HCT116 (cell line): Measurements from ENCODE around the gene ZNF426. TPM values are rescaled to one million over a fixed set of nuclear protein-coding genes. Genes with fewer than 3 reads are reported as not detected.
A peak's percentile ranks its signal among the peaks of the same experiment; 100 is the strongest.

Source experiments
- ATAC-seq: fragments of 200-7000 bp; cut with Tn5 transposase; 2 replicates; pipeline ENCODE4 v1.9.1; 2020; ENCODE audit warnings: mild to moderate bottlenecking, moderate library complexity
- BruUV-seq: library from RNA; stranded (reverse); fragments of 400-500 nt; replicated peaks from 2 replicates; lab custom pipeline; 2021; lab: Mats Ljungman, UMichigan
- CTCF ChIA-PET: fragments of 300-600 bp; sonication (Branson Sonifier 250); formaldehyde crosslinking; loops from one replicate; lab custom pipeline; 2021; ENCODE audit warnings: antibody characterized with exemption; lab: Charles Lee
- POLR2A ChIA-PET: fragments of 300-600, 350-600 bp; sonication (Branson Sonifier 250); formaldehyde crosslinking; loops from one replicate; lab custom pipeline; 2021; ENCODE audit warnings: antibody characterized with exemption; lab: Charles Lee
- RAD21 ChIA-PET, 2 experiments: fragments of 300-600 bp; sonication (Branson Sonifier 250); formaldehyde crosslinking; loops; one replicate each; lab custom pipeline; 2023; ENCODE audit warnings: low total read pairs in 2 of 2; ENCODE audit not compliant: uncharacterized antibody in 2 of 2, unreplicated experiment in 2 of 2, low non-redundant PET in 1 of 2; lab: Charles Lee
- DNase-seq: peaks from one replicate; pipeline ENCODE4 v3.0.0-alpha.2; 2010; ENCODE audit warnings: low read depth, low spot score
- H2AFZ ChIP-seq: fragments of 200-600 bp; shearing (Covaris generic), sonication (generic); 2 replicates; pipeline ENCODE4 v1.6.1; 2017; ENCODE audit warnings: low read depth, mixed run types, mixed read lengths, antibody characterized with exemption, low read length; ENCODE audit not compliant: poor library complexity, severe bottlenecking
- H3K27ac ChIP-seq: 2 replicates; pipeline ENCODE4 v1.5.1; 2012; ENCODE audit warnings: low read depth, low read length
- H3K27me3 ChIP-seq: fragments of 200-600 bp; sonication (generic); 2 replicates; pipeline ENCODE4 v1.6.1; 2016; ENCODE audit warnings: mixed run types, low read length, mixed read lengths; ENCODE audit not compliant: insufficient read depth
- H3K36me3 ChIP-seq, 2 experiments: fragments of 200-500 bp in 1 of 2; fragments of 200-600 bp in 1 of 2; sonication (Bioruptor generic) in 1 of 2; sonication (generic) in 1 of 2; 2 replicates each; pipeline versions ENCODE4 v1.5.1 to v1.6.1; 2014 to 2016; ENCODE audit warnings: low read length in 2 of 2, inconsistent platforms in 1 of 2, mixed read lengths in 1 of 2, mixed run types in 1 of 2; ENCODE audit not compliant: insufficient read depth in 2 of 2, control insufficient read depth in 1 of 2
- H3K4me1 ChIP-seq, 2 experiments: fragments of 200-600 bp in 1 of 2; sonication (generic) in 1 of 2; 2 replicates each; pipeline versions ENCODE4 v1.5.1 to v1.6.1; 2012 to 2017; ENCODE audit warnings: low read length in 2 of 2, inconsistent platforms in 1 of 2, mild to moderate bottlenecking in 1 of 2, mixed read lengths in 1 of 2, mixed run types in 1 of 2, moderate library complexity in 1 of 2; ENCODE audit not compliant: insufficient read depth in 2 of 2, control insufficient read depth in 1 of 2
- H3K4me2 ChIP-seq: fragments of 200-600 bp; sonication (generic); 2 replicates; pipeline ENCODE4 v1.6.1; 2017; ENCODE audit warnings: mixed run types, low read length, mixed read lengths
- H3K4me3 ChIP-seq, 2 experiments: fragments of 200-600 bp in 1 of 2; sonication (generic) in 1 of 2; replicated peaks in 1 of 2; 2 replicates each; pipeline ENCODE4 v1.5.1; 2011 to 2016; ENCODE audit warnings: low read length in 2 of 2, control low read depth in 1 of 2, low read depth in 1 of 2, mild to moderate bottlenecking in 1 of 2, mixed read lengths in 1 of 2, mixed run types in 1 of 2
- H3K79me2 ChIP-seq: fragments of 200-600 bp; sonication (generic); 2 replicates; pipeline ENCODE4 v1.6.1; 2017; ENCODE audit warnings: mild to moderate bottlenecking, mixed run types, low read length, moderate library complexity, mixed read lengths; ENCODE audit not compliant: insufficient read depth
- H3K9ac ChIP-seq: fragments of 200-600 bp; sonication (generic); 2 replicates; pipeline ENCODE4 v1.6.1; 2016; ENCODE audit warnings: low read length, mixed read lengths
- H3K9me2 ChIP-seq: fragments of 200-600 bp; sonication (generic), shearing (Covaris generic); 2 replicates; pipeline ENCODE4 v1.6.1; 2017; ENCODE audit warnings: mixed run types, mild to moderate bottlenecking, moderate library complexity; ENCODE audit not compliant: insufficient read depth
- H3K9me3 ChIP-seq, 2 experiments: fragments of 200-500 bp in 1 of 2; fragments of 200-600 bp in 1 of 2; sonication (Bioruptor generic) in 1 of 2; sonication (generic) in 1 of 2; 2 replicates each; pipeline ENCODE4 v1.6.1; 2014 to 2017; ENCODE audit warnings: low read length in 2 of 2, mixed read lengths in 2 of 2, inconsistent platforms in 1 of 2, low read depth in 1 of 2, mild to moderate bottlenecking in 1 of 2, mixed run types in 1 of 2, moderate library complexity in 1 of 2; ENCODE audit not compliant: control insufficient read depth in 1 of 2, insufficient read depth in 1 of 2
- H4K20me1 ChIP-seq: fragments of 200-600 bp; sonication (generic), shearing (Covaris generic); 2 replicates; pipeline ENCODE4 v1.6.1; 2017; ENCODE audit warnings: mixed run types, mild to moderate bottlenecking, moderate library complexity; ENCODE audit not compliant: insufficient read depth
- ATF3 ChIP-seq: IDR thresholded peaks from 2 replicates; pipeline ENCODE4 v1.6.1; 2012
- CBX3 ChIP-seq: IDR thresholded peaks from 2 replicates; pipeline ENCODE4 v1.6.1; 2012; ENCODE audit warnings: low read depth
- CEBPB ChIP-seq: IDR thresholded peaks from 2 replicates; pipeline ENCODE4 v1.6.1; 2012; ENCODE audit warnings: low read depth
- CTCF ChIP-seq, 3 experiments: fragments of 200-600 bp in 1 of 3; sonication (generic) in 1 of 3; IDR thresholded peaks in 2 of 3; conservative IDR thresholded peaks in 1 of 3; 2 replicates each; pipeline ENCODE4 v1.5.1; 2012 to 2017; ENCODE audit warnings: low read depth in 2 of 3, low read length in 2 of 3, antibody characterized with exemption in 1 of 3, borderline replicate concordance in 1 of 3, control low read depth in 1 of 3, mild to moderate bottlenecking in 1 of 3, mixed read lengths in 1 of 3, mixed run types in 1 of 3, moderate library complexity in 1 of 3; ENCODE audit not compliant: insufficient read depth in 1 of 3
- EGR1 ChIP-seq: IDR thresholded peaks from 2 replicates; pipeline ENCODE4 v1.6.1; 2012; ENCODE audit warnings: low read depth
- EZH2phosphoT487 ChIP-seq: fragments of 200-600 bp; IDR thresholded peaks from 2 replicates; pipeline ENCODE4 v1.6.1; 2018; ENCODE audit warnings: antibody characterized with exemption, borderline replicate concordance
- FOSL1 ChIP-seq: IDR thresholded peaks from 2 replicates; pipeline ENCODE4 v1.6.1; 2012; ENCODE audit warnings: low read depth
- JUND ChIP-seq: IDR thresholded peaks from 2 replicates; pipeline ENCODE4 v1.6.1; 2012
- MAX ChIP-seq: IDR thresholded peaks from 2 replicates; pipeline ENCODE4 v1.6.1; 2012
- POLR2A ChIP-seq: IDR thresholded peaks from 2 replicates; pipeline ENCODE4 v1.7.0; 2011; ENCODE audit warnings: borderline replicate concordance; ENCODE audit not compliant: insufficient read depth, insufficient read length; ENCODE audit errors: extremely low read depth
- RAD21 ChIP-seq: IDR thresholded peaks from 2 replicates; pipeline ENCODE4 v1.6.1; 2012; ENCODE audit warnings: low read depth, mild to moderate bottlenecking
- SIN3A ChIP-seq: IDR thresholded peaks from 2 replicates; pipeline ENCODE4 v1.6.1; 2012; ENCODE audit warnings: low read depth
- SP1 ChIP-seq: IDR thresholded peaks from 2 replicates; pipeline ENCODE4 v1.6.1; 2012; ENCODE audit warnings: low read depth
- SRF ChIP-seq: IDR thresholded peaks from 2 replicates; pipeline ENCODE4 v1.6.1; 2012; ENCODE audit warnings: low read depth
- TCF7L2 ChIP-seq: IDR thresholded peaks from 2 replicates; pipeline ENCODE4 v1.7.0; 2011; ENCODE audit warnings: borderline replicate concordance, inconsistent platforms; ENCODE audit not compliant: insufficient read depth, insufficient read length; ENCODE audit errors: extremely low read depth
- YY1 ChIP-seq: IDR thresholded peaks from 2 replicates; pipeline ENCODE4 v1.6.1; 2011; ENCODE audit warnings: low read length, low read depth, moderate library complexity, mild to moderate bottlenecking; ENCODE audit not compliant: insufficient replicate concordance; ENCODE audit errors: extremely low read depth
- ZFX ChIP-seq: fragments of 450-650 bp; IDR thresholded peaks from 2 replicates; pipeline ENCODE4 v1.6.1; 2017
- intact Hi-C: fragments of 100-400 bp; cut with micrococcal nuclease; formaldehyde crosslinking; loops from 2 replicates; pipeline ENCODE4 v1.10.0; 2022
- total RNA-seq: library from RNA; stranded (reverse); gene quantifications from one replicate; pipeline ENCODE4 v1.2.1, GENCODE V29; 2021; ENCODE audit not compliant: unreplicated experiment

Gene ZNF426
- total RNA-seq, 1 experiment from 2014 or later: 1.7 TPM

GRCh38 chr19:9586764-9587163 lies 48.3 kb upstream of the ZNF426 start:
- peak; percentile 57 for ATAC-seq
- H3K27ac ChIP-seq: no peak overlapping the region
- ChIA-PET POLR2A (interaction anchor here (1.6 kb wide), 1 partner anchor 15 kb away, joined by 3 read pairs; no protein-coding TSS in a partner anchor), CTCF (interaction anchor here (0.6 to 2.3 kb wide), 5 partner anchors 12 to 382 kb away, joined by 3 to 8 read pairs (median 3); no protein-coding TSS in a partner anchor), RAD21 (no interaction called here)
- peaks cover 0 to 4% of the 10 kb centered on the region in 2 experiments; a peak in 2 of 4 replicates for H3K9me3 ChIP-seq
- BruUV-seq: no TSS peak
- H3K79me2 ChIP-seq: peaks cover 26% of the 10 kb centered on the region
- no peak overlapping the region for H3K4me3 ChIP-seq
- H3K9ac ChIP-seq: no peak overlapping the region
- H2AFZ ChIP-seq: peak overlapping the region; percentile 28
- no peaks in the 10 kb centered on the region for H4K20me1 ChIP-seq
- no peaks in the 10 kb centered on the region for H3K9me2 ChIP-seq
- TF ChIP-seq TCF7L2: no peak
- no peak for TF ChIP-seq SIN3A
- TF ChIP-seq EGR1: no peak
- TF ChIP-seq POLR2A: no peak
- TF ChIP-seq JUND: no peak
- TF ChIP-seq EZH2phosphoT487: no peak
- no peak for TF ChIP-seq SRF
- peak; percentile 43; the same call in 1 of the 2 replicates for TF ChIP-seq CBX3
- no peak for TF ChIP-seq ZFX
- no peak for TF ChIP-seq ATF3
- TF ChIP-seq CEBPB: no peak
- no peak for TF ChIP-seq MAX
- no peak for TF ChIP-seq SP1
- no peak for TF ChIP-seq YY1
- TF ChIP-seq CTCF (IDR thresholded peaks at IDR 0.05 in 2 of 3, conservative IDR thresholded peaks at IDR 0.05 in 1 of 3; ENCODE audit: borderline replicate concordance in 1 of 3, insufficient read depth in 1 of 3, low read depth in 2 of 3, low read length in 2 of 3): peak; percentile 67 to 80 (median 73)
- peak; percentile 94 for TF ChIP-seq RAD21
- no peak for TF ChIP-seq FOSL1
- no peaks in the 10 kb centered on the region for H3K27me3 ChIP-seq
- H3K36me3 ChIP-seq: peaks cover 0 to 4% of the 10 kb centered on the region in 2 experiments; a peak in 2 of 4 replicates
- DNase-seq: peak; percentile 82
- intact Hi-C loops: loop anchor here (1.0 to 10.0 kb wide), 7 partner anchors 36 to 449 kb away; partner anchors contain the start of genes ZNF559, ZNF561 and ZNF562
- H3K4me1 ChIP-seq: peaks cover 3 to 9% of the 10 kb centered on the region in 2 experiments; a peak in 2 of 4 replicates
- peak overlapping the region; percentile 8; the same call in 1 of the 2 replicates for H3K4me2 ChIP-seq
